Fibroblast of lung (primary cell): Measurements from ENCODE around the gene ARHGAP6. TPM values are rescaled to one million over a fixed set of nuclear protein-coding genes. Genes with fewer than 3 reads are reported as not detected.
"Not testable (repeated sequence)": the region's sequence is repeated elsewhere in the genome, so short reads cannot be mapped to it uniquely, and the experiment has no call there.

Experiments used
- DNase-seq, 2 donors: peaks; one replicate each; pipeline versions ENCODE4 v3.0.0 to v3.0.0-alpha.2; 2010; ENCODE audit warnings: low read depth in 2 of 2
- H2AFZ ChIP-seq: 2 replicates; pipeline ENCODE4 v1.5.1; 2012; ENCODE audit warnings: low read length, control low read depth, inconsistent platforms
- H3K27ac ChIP-seq: 2 replicates; pipeline ENCODE4 v1.5.1; 2011; ENCODE audit warnings: low read length, control low read depth; ENCODE audit not compliant: insufficient read depth
- H3K27me3 ChIP-seq: 2 replicates; pipeline ENCODE4 v1.5.1; 2011; ENCODE audit warnings: mild to moderate bottlenecking, low read length; ENCODE audit not compliant: control insufficient read depth, insufficient read depth
- H3K36me3 ChIP-seq: 2 replicates; pipeline ENCODE4 v1.5.1; 2011; ENCODE audit warnings: low read length; ENCODE audit not compliant: control insufficient read depth, insufficient read depth
- H3K4me1 ChIP-seq: 2 replicates; pipeline ENCODE4 v1.5.1; 2011; ENCODE audit warnings: low read length; ENCODE audit not compliant: control insufficient read depth, insufficient read depth; ENCODE audit errors: extremely low read depth
- H3K4me2 ChIP-seq: 2 replicates; pipeline ENCODE4 v1.5.1; 2011; ENCODE audit warnings: low read length, control low read depth; ENCODE audit not compliant: insufficient read depth; ENCODE audit errors: extremely low read depth
- H3K4me3 ChIP-seq, 4 experiments: fragments of 200-600 bp in 1 of 4; sonication (generic) in 1 of 4; replicated peaks in 1 of 4; 2 replicates each; pipeline ENCODE4 v1.5.1; 2011 to 2016; ENCODE audit warnings: low read length in 4 of 4, low read depth in 3 of 4, mild to moderate bottlenecking in 3 of 4, control low read depth in 2 of 4, inconsistent platforms in 1 of 4, mixed read lengths in 1 of 4; ENCODE audit not compliant: insufficient read depth in 1 of 4; ENCODE audit errors: control extremely low read depth in 1 of 4
- H3K79me2 ChIP-seq: 2 replicates; pipeline ENCODE4 v1.5.1; 2012; ENCODE audit warnings: mild to moderate bottlenecking, low read length, inconsistent platforms; ENCODE audit not compliant: control insufficient read depth, insufficient read depth
- H3K9ac ChIP-seq: 2 replicates; pipeline ENCODE4 v1.5.1; 2011; ENCODE audit warnings: mild to moderate bottlenecking, low read length, control low read depth; ENCODE audit not compliant: insufficient read depth
- H3K9me3 ChIP-seq: 2 replicates; pipeline ENCODE4 v1.5.1; 2012; ENCODE audit warnings: low read depth, low read length; ENCODE audit not compliant: control insufficient read depth, insufficient read depth
- H4K20me1 ChIP-seq: 2 replicates; pipeline ENCODE4 v1.5.1; 2011; ENCODE audit warnings: low read length; ENCODE audit not compliant: control insufficient read depth, insufficient read depth; ENCODE audit errors: extremely low read depth
- EZH2 ChIP-seq: IDR thresholded peaks from 2 replicates; pipeline ENCODE4 v1.5.1; 2012; ENCODE audit warnings: low read length, control low read depth, mild to moderate bottlenecking; ENCODE audit errors: missing control alignments
- polyA plus RNA-seq, 2 donors: library from polyadenylated mRNA; depleted of rRNA in 1 of 2; stranded (reverse) in 1 of 2; unstranded in 1 of 2; fragments of >200 nt; gene quantifications; 2 replicates each; pipeline ENCODE4 v1.2.1, GENCODE V29; 2011 to 2012; ENCODE audit warnings: missing spikeins in 1 of 2
- total RNA-seq: library from RNA; depleted of rRNA; stranded (reverse); fragments of >200 nt; gene quantifications from 2 replicates; pipeline ENCODE4 v1.2.1, GENCODE V29; 2014
- TF ChIP-seq, protein P1 (sequence below), 2 donors: IDR thresholded peaks in 1 of 2; conservative IDR thresholded peaks in 1 of 2; 1 replicate in 1 of 2; 2 replicates in 1 of 2; pipeline ENCODE4 v1.5.1; 2011 to 2012; ENCODE audit warnings: low read length in 2 of 2, control low read depth in 1 of 2, inconsistent platforms in 1 of 2, low read depth in 1 of 2, mild to moderate bottlenecking in 1 of 2

The ARHGAP6 gene
- total and polyA plus RNA-seq, 2 donors (not counting 1 experiment from before 2014, with no cell fraction given): 5.9 to 11.7 TPM

DNA sequence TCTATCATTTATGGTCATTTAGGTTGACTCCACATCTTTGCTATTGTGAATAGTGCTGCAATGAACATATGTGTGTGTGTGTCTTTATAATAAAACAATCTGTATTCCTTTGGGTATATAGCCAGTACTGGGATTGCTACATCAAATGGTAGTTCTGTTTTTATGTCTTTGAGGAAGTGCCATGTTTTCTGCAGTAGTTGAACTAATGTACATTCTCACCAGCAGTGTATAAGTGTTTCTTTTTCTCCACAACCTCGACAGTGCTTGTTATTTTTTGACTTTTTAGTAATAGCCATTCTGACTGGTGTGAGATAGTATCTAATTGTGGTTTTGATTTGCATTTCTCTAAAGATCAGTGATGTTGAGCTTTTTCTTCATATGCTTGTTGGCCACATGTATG, 80.5 kb downstream of the ARHGAP6 start:
- H3K27ac ChIP-seq: no peak overlapping the region
- TF ChIP-seq, protein P1, sequence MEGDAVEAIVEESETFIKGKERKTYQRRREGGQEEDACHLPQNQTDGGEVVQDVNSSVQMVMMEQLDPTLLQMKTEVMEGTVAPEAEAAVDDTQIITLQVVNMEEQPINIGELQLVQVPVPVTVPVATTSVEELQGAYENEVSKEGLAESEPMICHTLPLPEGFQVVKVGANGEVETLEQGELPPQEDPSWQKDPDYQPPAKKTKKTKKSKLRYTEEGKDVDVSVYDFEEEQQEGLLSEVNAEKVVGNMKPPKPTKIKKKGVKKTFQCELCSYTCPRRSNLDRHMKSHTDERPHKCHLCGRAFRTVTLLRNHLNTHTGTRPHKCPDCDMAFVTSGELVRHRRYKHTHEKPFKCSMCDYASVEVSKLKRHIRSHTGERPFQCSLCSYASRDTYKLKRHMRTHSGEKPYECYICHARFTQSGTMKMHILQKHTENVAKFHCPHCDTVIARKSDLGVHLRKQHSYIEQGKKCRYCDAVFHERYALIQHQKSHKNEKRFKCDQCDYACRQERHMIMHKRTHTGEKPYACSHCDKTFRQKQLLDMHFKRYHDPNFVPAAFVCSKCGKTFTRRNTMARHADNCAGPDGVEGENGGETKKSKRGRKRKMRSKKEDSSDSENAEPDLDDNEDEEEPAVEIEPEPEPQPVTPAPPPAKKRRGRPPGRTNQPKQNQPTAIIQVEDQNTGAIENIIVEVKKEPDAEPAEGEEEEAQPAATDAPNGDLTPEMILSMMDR (conservative IDR thresholded peaks at IDR 0.05 in 1 of 2, IDR thresholded peaks at IDR 0.05 in 1 of 2; ENCODE audit: low read depth in 1 of 2, low read length in 2 of 2): no peak
- no peak for TF ChIP-seq EZH2
- no peaks in the 10 kb centered on the region for H3K9me3 ChIP-seq
- H4K20me1 ChIP-seq: no peaks in the 10 kb centered on the region
- H3K27me3 ChIP-seq: no peaks in the 10 kb centered on the region
- no peaks in the 10 kb centered on the region for H3K4me1 ChIP-seq
- H3K4me2 ChIP-seq: no peak overlapping the region
- H2AFZ ChIP-seq: no peak overlapping the region
- DNase-seq: no peak
- no peak overlapping the region for H3K4me3 ChIP-seq
- no peaks in the 10 kb centered on the region for H3K79me2 ChIP-seq
- no peak overlapping the region for H3K9ac ChIP-seq
- no peaks in the 10 kb centered on the region for H3K36me3 ChIP-seq

DNA sequence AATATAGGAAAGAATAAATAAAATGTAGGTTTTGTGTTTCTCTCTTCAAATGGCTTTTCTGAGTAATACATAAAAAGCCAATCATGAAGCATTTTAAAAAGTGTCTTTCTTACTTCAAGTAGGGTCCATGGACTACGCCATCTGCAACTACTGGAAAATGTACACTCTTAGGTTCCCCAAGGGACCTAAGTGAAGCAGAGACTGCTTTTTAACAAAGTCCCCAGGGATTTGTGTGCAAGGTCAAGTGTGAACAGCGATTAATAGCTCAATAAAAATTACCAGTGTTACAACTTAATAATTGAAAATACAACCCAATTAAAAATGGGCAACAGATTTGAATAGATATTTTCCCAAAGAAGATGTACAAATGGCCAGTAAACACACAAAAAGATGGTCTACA, 84.9 kb downstream of the ARHGAP6 start:
- H3K4me3 ChIP-seq: no peak overlapping the region
- no peak overlapping the region for H3K27ac ChIP-seq
- TF ChIP-seq EZH2: no peak
- TF ChIP-seq, protein P1 (conservative IDR thresholded peaks at IDR 0.05 in 1 of 2, IDR thresholded peaks at IDR 0.05 in 1 of 2; ENCODE audit: low read depth in 1 of 2, low read length in 2 of 2): no peak
- H3K79me2 ChIP-seq: no peaks in the 10 kb centered on the region
- no peaks in the 10 kb centered on the region for H3K36me3 ChIP-seq
- no peak overlapping the region for H3K4me2 ChIP-seq
- H2AFZ ChIP-seq: no peak overlapping the region
- no peaks in the 10 kb centered on the region for H3K27me3 ChIP-seq
- no peaks in the 10 kb centered on the region for H3K9me3 ChIP-seq
- DNase-seq: no peak
- no peaks in the 10 kb centered on the region for H4K20me1 ChIP-seq
- no peaks in the 10 kb centered on the region for H3K4me1 ChIP-seq
- H3K9ac ChIP-seq: no peak overlapping the region

GRCh38 chrX:11579636-11580600, 85.8 kb downstream of the ARHGAP6 start:
- Histone ChIP-seq H3K9ac (no peak overlapping the region), H3K27me3 (no peaks in the 10 kb centered on the region), H3K36me3 (no peaks in the 10 kb centered on the region), H3K4me1 (no peaks in the 10 kb centered on the region), H3K27ac (no peak overlapping the region), H2AFZ (no peak overlapping the region), H3K4me2 (peak overlapping the region; percentile 54), H4K20me1 (no peaks in the 10 kb centered on the region), H3K4me3 (peak overlapping the region in 1 of 4 experiments; percentile 16), H3K9me3 (no peaks in the 10 kb centered on the region), H3K79me2 (no peaks in the 10 kb centered on the region)
- DNase-seq: no peak
- TF ChIP-seq EZH2: no peak
- TF ChIP-seq, protein P1 (conservative IDR thresholded peaks at IDR 0.05 in 1 of 2, IDR thresholded peaks at IDR 0.05 in 1 of 2; ENCODE audit: low read depth in 1 of 2, low read length in 2 of 2): no peak

DNA sequence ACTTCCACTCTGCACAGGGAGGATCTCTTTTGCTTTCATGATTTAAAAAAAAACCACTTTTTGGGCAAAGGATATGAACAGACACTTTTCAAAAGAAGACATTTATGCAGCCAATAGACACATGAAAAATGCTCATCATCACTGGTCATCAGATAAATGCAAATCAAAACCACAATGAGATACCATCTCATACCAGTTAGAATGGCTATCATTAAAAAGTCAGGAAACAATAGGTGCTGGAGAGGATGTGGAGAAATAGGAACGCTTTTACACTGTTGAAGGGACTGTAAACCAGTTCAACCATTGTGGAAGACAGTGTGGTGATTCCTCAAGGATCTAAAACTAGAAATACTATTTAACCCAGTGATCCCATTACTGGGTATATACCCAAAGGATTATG, 87.4 kb downstream of the ARHGAP6 start:
- not testable (repeated sequence) for H3K27me3 ChIP-seq, H3K27ac ChIP-seq, H3K79me2 ChIP-seq, H2AFZ ChIP-seq, H3K4me3 ChIP-seq, H3K36me3 ChIP-seq, H3K4me1 ChIP-seq, H3K9ac ChIP-seq, H3K9me3 ChIP-seq, DNase-seq, H4K20me1 ChIP-seq, H3K4me2 ChIP-seq
